ENCODE results near the gene PAPSS1.

The PAPSS1 gene

DNA sequence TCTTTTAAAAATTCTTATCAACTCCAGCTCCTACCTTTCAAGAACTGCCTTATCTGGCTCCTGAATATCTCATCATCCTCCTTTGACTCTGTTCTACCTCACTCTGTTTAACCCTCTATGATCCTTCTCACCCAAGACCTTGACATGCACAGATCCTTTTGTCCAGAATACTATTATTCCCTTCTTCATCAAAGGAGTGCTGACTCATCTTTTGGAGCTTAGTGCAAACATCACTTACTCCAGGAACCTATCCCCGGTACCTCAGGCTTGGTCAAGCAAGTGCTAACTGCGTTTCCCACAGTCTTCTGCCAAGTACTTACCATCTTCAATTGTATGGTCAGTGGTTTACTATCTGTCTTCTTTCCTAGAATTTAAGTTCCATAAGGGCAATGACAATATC lies 96.0 kb downstream of the PAPSS1 start:
- no peak overlapping the region for H3K4me3 ChIP-seq (ENCODE audit: control insufficient read depth, low read depth, low read length)
- no peak for TF ChIP-seq CTCF (IDR thresholded peaks at IDR 0.05; ENCODE audit: control insufficient read depth, insufficient read depth, low read depth, low read length, missing control alignments)
- DNase-seq (ENCODE audit: low read depth): no peak

DNA sequence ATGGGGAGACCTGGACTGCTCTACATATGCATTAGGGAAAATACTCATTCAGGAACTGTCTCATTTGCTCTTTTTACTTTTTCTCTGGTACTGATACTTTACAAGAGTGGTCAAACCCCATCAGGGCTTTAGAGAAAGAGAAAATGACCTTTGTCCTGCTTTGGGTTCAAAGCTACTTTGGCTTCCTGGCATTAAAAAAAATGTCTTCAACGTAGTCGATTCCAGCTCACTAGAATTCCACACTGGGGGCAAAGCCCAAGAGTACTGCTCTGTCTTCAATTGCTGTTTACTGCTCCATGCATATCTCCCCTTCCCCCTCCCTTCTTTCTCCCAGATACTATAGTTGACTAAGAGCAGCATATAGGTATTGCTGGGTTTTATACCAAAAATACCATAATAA lies 98.0 kb downstream of the PAPSS1 start:
- H3K4me3 ChIP-seq (ENCODE audit: control insufficient read depth, low read depth, low read length): no peak overlapping the region
- no peak for DNase-seq (ENCODE audit: low read depth)
- no peak for TF ChIP-seq CTCF (IDR thresholded peaks at IDR 0.05; ENCODE audit: control insufficient read depth, insufficient read depth, low read depth, low read length, missing control alignments)

DNA sequence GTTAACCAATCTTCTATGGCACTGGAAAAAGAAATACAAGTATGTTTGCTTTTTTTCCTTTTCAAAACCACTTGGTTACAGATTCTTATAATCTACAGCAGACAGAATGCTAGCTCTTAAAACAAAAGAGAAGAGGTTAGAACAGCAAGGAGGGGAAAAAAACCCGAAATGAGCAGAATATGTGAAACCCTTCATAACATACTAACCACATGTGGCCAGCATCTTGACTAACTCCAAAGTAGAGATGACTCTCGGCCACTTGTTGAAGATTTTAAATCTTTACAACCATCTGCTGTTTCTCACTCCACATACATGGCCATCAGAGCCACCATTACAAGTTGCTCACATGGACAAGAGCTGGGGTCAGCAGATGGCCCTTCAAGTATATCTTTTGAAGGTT lies 100.3 kb downstream of the PAPSS1 start:
- H3K4me3 ChIP-seq (ENCODE audit: control insufficient read depth, low read depth, low read length): no peak overlapping the region
- DNase-seq (ENCODE audit: low read depth): no peak
- no peak for TF ChIP-seq CTCF (IDR thresholded peaks at IDR 0.05; ENCODE audit: control insufficient read depth, insufficient read depth, low read depth, low read length, missing control alignments)

GRCh38 chr4:107619066-107619465 lies 101.0 kb downstream of the PAPSS1 start:
- peak; percentile 89 for DNase-seq (ENCODE audit: low read depth)
- no peak for TF ChIP-seq CTCF (IDR thresholded peaks at IDR 0.05; ENCODE audit: control insufficient read depth, insufficient read depth, low read depth, low read length, missing control alignments)
- H3K4me3 ChIP-seq (ENCODE audit: control insufficient read depth, low read depth, low read length): no peak overlapping the region

GRCh38 chr4:107618656-107619055 lies 101.4 kb downstream of the PAPSS1 start:
- DNase-seq (ENCODE audit: low read depth): no peak
- no peak overlapping the region for H3K4me3 ChIP-seq (ENCODE audit: control insufficient read depth, low read depth, low read length)
- no peak for TF ChIP-seq CTCF (IDR thresholded peaks at IDR 0.05; ENCODE audit: control insufficient read depth, insufficient read depth, low read depth, low read length, missing control alignments)

DNA sequence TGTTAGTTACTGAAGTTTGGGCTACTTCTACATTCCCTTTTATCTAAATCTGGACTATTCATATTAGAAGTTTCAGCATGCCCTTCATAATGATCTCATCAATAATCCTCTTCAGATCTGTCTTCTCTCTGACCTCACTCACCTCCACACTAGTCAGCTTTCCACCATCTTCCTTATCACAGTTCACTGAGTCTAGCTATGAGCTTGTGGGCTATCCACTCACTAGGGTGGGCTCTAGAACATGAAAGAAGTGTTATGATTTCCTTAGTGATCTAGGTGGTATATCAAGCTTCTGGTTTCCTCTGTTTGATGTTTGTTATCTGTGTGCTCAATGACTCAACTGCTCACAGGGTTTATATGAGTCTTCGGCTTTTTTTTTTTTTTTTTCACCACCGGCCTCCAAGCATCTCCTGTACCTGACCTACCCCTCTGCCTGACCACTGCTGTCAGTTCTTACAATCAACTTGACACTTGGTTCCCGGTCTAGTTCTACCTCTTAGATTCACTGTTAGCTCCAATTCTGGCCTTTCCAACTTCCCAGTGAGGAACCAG lies 103.1 kb downstream of the PAPSS1 start:
- H3K4me3 ChIP-seq (ENCODE audit: control insufficient read depth, low read depth, low read length): no peak overlapping the region
- no peak for DNase-seq (ENCODE audit: low read depth)
- TF ChIP-seq CTCF (IDR thresholded peaks at IDR 0.05; ENCODE audit: control insufficient read depth, insufficient read depth, low read depth, low read length, missing control alignments): no peak

GRCh38 chr4:107615809-107616208 lies 104.2 kb downstream of the PAPSS1 start:
- TF ChIP-seq CTCF (IDR thresholded peaks at IDR 0.05; ENCODE audit: control insufficient read depth, insufficient read depth, low read depth, low read length, missing control alignments): no peak
- no peak for DNase-seq (ENCODE audit: low read depth)
- no peak overlapping the region for H3K4me3 ChIP-seq (ENCODE audit: control insufficient read depth, low read depth, low read length)

Data from AG09309 (cell line).